ENCODE results near the gene ZNF24. TPM values are rescaled to one million over a fixed set of nuclear protein-coding genes. Genes with fewer than 3 reads are reported as not detected.

The ZNF24 gene
- total RNA-seq, 1 experiment from 2014 or later, result 57.9 TPM

DNA sequence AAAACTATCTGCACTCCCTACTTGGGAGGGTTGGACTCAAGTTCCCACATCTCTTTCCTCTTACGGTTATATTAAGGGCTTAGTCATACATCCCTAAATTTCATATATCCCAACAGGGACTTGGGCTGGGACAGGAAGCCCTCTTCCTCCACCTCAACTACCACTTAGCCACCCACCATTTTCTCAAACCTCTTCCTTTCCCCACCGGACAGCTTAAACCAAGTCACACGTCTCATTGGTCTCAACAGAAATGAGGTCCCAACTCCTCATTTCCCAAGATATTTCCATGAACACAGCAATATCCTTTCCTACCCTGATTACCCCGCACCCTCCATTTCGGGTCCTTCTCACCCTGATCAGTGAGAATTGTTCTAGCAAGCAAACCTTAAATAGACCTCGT, 54.9 kb downstream of the ZNF24 start:
- H3K36me3 Mint-ChIP-seq (ENCODE audit: insufficient read depth in 1 of 3, low read depth in 3 of 3), result peaks cover 18 to 50% (median 35%) of the 10 kb centered on the region in 3 experiments
- no peaks in the 10 kb centered on the region for H4K20me1 ChIP-seq (ENCODE audit: control insufficient read depth, insufficient read depth, insufficient read length)
- no peak overlapping the region for H2BK15ac ChIP-seq (ENCODE audit: low read depth, low read length)
- H3K18ac ChIP-seq (ENCODE audit: insufficient read length, low read depth, low read length), result no peak overlapping the region
- no peak overlapping the region for H4K5ac ChIP-seq (ENCODE audit: insufficient read length, low read depth, low read length)
- no peak overlapping the region for H2AFZ ChIP-seq (ENCODE audit: low read length)
- H3K27me3 ChIP-seq (ENCODE audit: insufficient read depth, low read length), result no peaks in the 10 kb centered on the region
- H2BK20ac ChIP-seq (ENCODE audit: low read depth, low read length, poor library complexity, severe bottlenecking), result no peak overlapping the region
- H4K91ac ChIP-seq (ENCODE audit: insufficient read length, low read depth, low read length), result no peak overlapping the region
- no peak for DNase-seq
- no peak overlapping the region for H3K23ac ChIP-seq (ENCODE audit: insufficient read length, low read depth, low read length)
- H3K27ac ChIP-seq (ENCODE audit: insufficient read length, low read depth, low read length), result no peak overlapping the region
- peaks cover 14 to 18% of the 10 kb centered on the region in 2 experiments for H3K4me1 Mint-ChIP-seq
- H2BK12ac ChIP-seq (ENCODE audit: insufficient read length, low read depth, low read length), result no peak overlapping the region
- H3K9me3 ChIP-seq (ENCODE audit: control insufficient read depth, low read depth, low read length), result peaks cover 9% of the 10 kb centered on the region
- H3K4ac ChIP-seq (ENCODE audit: low read depth, low read length), result no peak overlapping the region
- H3K4me1 ChIP-seq (ENCODE audit: insufficient read depth, low read length), result no peaks in the 10 kb centered on the region
- no peak overlapping the region for H3K14ac ChIP-seq (ENCODE audit: insufficient read depth, low read length)
- no peak overlapping the region for H3T11ph ChIP-seq (ENCODE audit: low read length)
- peaks cover 3% of the 10 kb centered on the region for H3K79me1 ChIP-seq (ENCODE audit: insufficient read depth, low read depth, low read length, poor library complexity, severe bottlenecking)
- TF ChIP-seq, protein P1, sequence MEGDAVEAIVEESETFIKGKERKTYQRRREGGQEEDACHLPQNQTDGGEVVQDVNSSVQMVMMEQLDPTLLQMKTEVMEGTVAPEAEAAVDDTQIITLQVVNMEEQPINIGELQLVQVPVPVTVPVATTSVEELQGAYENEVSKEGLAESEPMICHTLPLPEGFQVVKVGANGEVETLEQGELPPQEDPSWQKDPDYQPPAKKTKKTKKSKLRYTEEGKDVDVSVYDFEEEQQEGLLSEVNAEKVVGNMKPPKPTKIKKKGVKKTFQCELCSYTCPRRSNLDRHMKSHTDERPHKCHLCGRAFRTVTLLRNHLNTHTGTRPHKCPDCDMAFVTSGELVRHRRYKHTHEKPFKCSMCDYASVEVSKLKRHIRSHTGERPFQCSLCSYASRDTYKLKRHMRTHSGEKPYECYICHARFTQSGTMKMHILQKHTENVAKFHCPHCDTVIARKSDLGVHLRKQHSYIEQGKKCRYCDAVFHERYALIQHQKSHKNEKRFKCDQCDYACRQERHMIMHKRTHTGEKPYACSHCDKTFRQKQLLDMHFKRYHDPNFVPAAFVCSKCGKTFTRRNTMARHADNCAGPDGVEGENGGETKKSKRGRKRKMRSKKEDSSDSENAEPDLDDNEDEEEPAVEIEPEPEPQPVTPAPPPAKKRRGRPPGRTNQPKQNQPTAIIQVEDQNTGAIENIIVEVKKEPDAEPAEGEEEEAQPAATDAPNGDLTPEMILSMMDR (conservative IDR thresholded peaks at IDR 0.05), result no peak
- no peaks in the 10 kb centered on the region for H3K79me2 ChIP-seq (ENCODE audit: insufficient read depth, low read length)
- H3K56ac ChIP-seq (ENCODE audit: insufficient read length, low read depth, low read length), result no peak overlapping the region
- peak overlapping the region; percentile 96 to 97 for H3K4me3 Mint-ChIP-seq
- H2AK5ac ChIP-seq (ENCODE audit: insufficient read length, low read length), result no peak overlapping the region
- peaks cover 29 to 32% of the 10 kb centered on the region in 2 experiments for H3K9me3 Mint-ChIP-seq
- no peak overlapping the region for H2BK5ac ChIP-seq (ENCODE audit: insufficient read length, low read length)
- H4K8ac ChIP-seq (replicated peaks; ENCODE audit: insufficient read length, low read depth, low read length), result no peak overlapping the region
- H3K4me2 ChIP-seq (ENCODE audit: insufficient read depth, insufficient read length, low read length), result peak overlapping the region; percentile 90
- H3K23me2 ChIP-seq (ENCODE audit: insufficient read length, low read depth, low read length, poor library complexity, severe bottlenecking), result peaks cover 8% of the 10 kb centered on the region
- H3K9ac ChIP-seq (ENCODE audit: extremely low read depth, insufficient read length, low read length), result peak overlapping the region; percentile 53
- H3K27me3 Mint-ChIP-seq (ENCODE audit: low read depth), result no peaks in the 10 kb centered on the region
- no CpG with 5 or more reads among the region's 6 CpGs for WGBS (ENCODE audit: extremely low coverage, insufficient read length, low lambda C conversion rate)
- H3K27ac Mint-ChIP-seq, result peak overlapping the region; percentile 97 to 98 (median 98)
- no peak overlapping the region for H2BK120ac ChIP-seq (ENCODE audit: low read depth, low read length, poor library complexity, severe bottlenecking)
